ENCODE data around the gene PPCDC. TPM values are rescaled to one million over a fixed set of nuclear protein-coding genes. Genes with fewer than 3 reads are reported as not detected.
A peak's percentile ranks its signal among the peaks of the same experiment; 100 is the strongest.

PPCDC gene
- total RNA-seq, 3 donors from 2014 or later (not counting 1 experiment from before 2014, with no cell fraction given) = 21.3 to 32.3 (median 27.0) TPM

- Histone ChIP-seq H3K27me3 (ENCODE audit: control insufficient read depth, insufficient read depth, low read length) (peaks cover 20% of the 10 kb centered on the region), H3K9me3 (ENCODE audit: control insufficient read depth, insufficient read depth, low read length) (no peaks in the 10 kb centered on the region), H3K36me3 (ENCODE audit: control insufficient read depth, insufficient read depth, low read length) (no peaks in the 10 kb centered on the region), H3K27ac (ENCODE audit: low read length) (no peak overlapping the region), H3K4me1 (ENCODE audit: control insufficient read depth, insufficient read depth, low read length) (peaks cover 15% of the 10 kb centered on the region), H3K4me3 (ENCODE audit: low read length) (no peak overlapping the region)
- 73% methylated on average over 2 of the region's 2 CpGs for WGBS (ENCODE audit: insufficient coverage)
- H3K4me1 Mint-ChIP-seq = peaks cover 5 to 18% of the 10 kb centered on the region in 2 donors
- no peaks in the 10 kb centered on the region for H3K9me3 Mint-ChIP-seq
- H3K36me3 Mint-ChIP-seq = no peaks in the 10 kb centered on the region
- H3K4me3 Mint-ChIP-seq = no peak overlapping the region
- TF ChIP-seq, protein P1, sequence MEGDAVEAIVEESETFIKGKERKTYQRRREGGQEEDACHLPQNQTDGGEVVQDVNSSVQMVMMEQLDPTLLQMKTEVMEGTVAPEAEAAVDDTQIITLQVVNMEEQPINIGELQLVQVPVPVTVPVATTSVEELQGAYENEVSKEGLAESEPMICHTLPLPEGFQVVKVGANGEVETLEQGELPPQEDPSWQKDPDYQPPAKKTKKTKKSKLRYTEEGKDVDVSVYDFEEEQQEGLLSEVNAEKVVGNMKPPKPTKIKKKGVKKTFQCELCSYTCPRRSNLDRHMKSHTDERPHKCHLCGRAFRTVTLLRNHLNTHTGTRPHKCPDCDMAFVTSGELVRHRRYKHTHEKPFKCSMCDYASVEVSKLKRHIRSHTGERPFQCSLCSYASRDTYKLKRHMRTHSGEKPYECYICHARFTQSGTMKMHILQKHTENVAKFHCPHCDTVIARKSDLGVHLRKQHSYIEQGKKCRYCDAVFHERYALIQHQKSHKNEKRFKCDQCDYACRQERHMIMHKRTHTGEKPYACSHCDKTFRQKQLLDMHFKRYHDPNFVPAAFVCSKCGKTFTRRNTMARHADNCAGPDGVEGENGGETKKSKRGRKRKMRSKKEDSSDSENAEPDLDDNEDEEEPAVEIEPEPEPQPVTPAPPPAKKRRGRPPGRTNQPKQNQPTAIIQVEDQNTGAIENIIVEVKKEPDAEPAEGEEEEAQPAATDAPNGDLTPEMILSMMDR (IDR thresholded peaks at IDR 0.05) = no peak
- no peak overlapping the region for H3K27ac Mint-ChIP-seq
- intact Hi-C loops (cut with micrococcal nuclease) = no loop called here
- peaks cover 21 to 34% of the 10 kb centered on the region in 2 donors for H3K27me3 Mint-ChIP-seq (ENCODE audit: low read depth in 2 of 2)
- no peak for DNase-seq
- ATAC-seq = no peak
These were observed 29.2 kb upstream of the PPCDC start for GRCh38 chr15:74994236-74994635.

DNA sequence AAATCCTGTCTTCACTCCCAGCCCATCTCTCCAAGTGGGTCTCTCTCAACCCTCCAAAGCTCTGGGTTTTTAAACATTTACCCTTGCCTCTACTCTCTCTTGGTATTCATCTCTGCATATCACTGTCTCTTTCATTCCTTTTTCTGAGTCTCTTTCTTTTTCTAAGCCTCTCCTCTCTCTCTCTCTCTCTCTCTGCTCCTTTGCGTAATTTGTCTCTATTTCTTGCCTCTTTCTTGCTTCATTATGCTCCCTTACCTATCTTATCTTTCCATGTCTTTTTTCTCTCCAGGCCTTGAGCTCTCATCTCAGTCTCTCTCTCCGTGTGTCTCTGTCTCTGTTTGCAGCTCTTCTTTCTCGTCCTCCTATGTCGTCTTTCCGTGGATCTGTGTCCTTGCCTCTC is 28.7 kb upstream of the PPCDC start:
- Mint-ChIP-seq H3K4me1 (peaks cover 5 to 18% of the 10 kb centered on the region in 2 donors), H3K4me3 (peak overlapping the region; percentile 86), H3K36me3 (no peaks in the 10 kb centered on the region), H3K27me3 (ENCODE audit: low read depth in 2 of 2) (peaks cover 21 to 31% of the 10 kb centered on the region in 2 donors), H3K27ac (no peak overlapping the region), H3K9me3 (no peaks in the 10 kb centered on the region)
- no peaks in the 10 kb centered on the region for H3K9me3 ChIP-seq (ENCODE audit: control insufficient read depth, insufficient read depth, low read length)
- H3K27me3 ChIP-seq (ENCODE audit: control insufficient read depth, insufficient read depth, low read length) = peaks cover 20% of the 10 kb centered on the region
- no peak for DNase-seq
- peaks cover 15% of the 10 kb centered on the region for H3K4me1 ChIP-seq (ENCODE audit: control insufficient read depth, insufficient read depth, low read length)
- no peak overlapping the region for H3K4me3 ChIP-seq (ENCODE audit: low read length)
- H3K36me3 ChIP-seq (ENCODE audit: control insufficient read depth, insufficient read depth, low read length) = no peaks in the 10 kb centered on the region
- TF ChIP-seq, protein P1 (IDR thresholded peaks at IDR 0.05) = no peak
- no peak overlapping the region for H3K27ac ChIP-seq (ENCODE audit: low read length)
- no peak for ATAC-seq
- WGBS (ENCODE audit: insufficient coverage) = 60% methylated on average over 5 of the region's 5 CpGs
- intact Hi-C loops (cut with micrococcal nuclease) = no loop called here

- Mint-ChIP-seq H3K4me3 (peak within 1 kb of the TSS; percentile 86), H3K27ac (no peak within 1 kb of the TSS), H3K9me3 (no peaks in the 10 kb centered on the region), H3K36me3 (no peaks in the 10 kb centered on the region), H3K4me1 (peaks cover 5 to 18% of the 10 kb centered on the region in 2 donors), H3K27me3 (ENCODE audit: low read depth in 2 of 2) (peaks cover 21 to 31% of the 10 kb centered on the region in 2 donors)
- Histone ChIP-seq H3K27ac (ENCODE audit: low read length) (no peak within 1 kb of the TSS), H3K27me3 (ENCODE audit: control insufficient read depth, insufficient read depth, low read length) (peaks cover 20% of the 10 kb centered on the region), H3K4me3 (ENCODE audit: low read length) (peak within 1 kb of the TSS; percentile 53), H3K4me1 (ENCODE audit: control insufficient read depth, insufficient read depth, low read length) (peaks cover 15% of the 10 kb centered on the region), H3K36me3 (ENCODE audit: control insufficient read depth, insufficient read depth, low read length) (no peaks in the 10 kb centered on the region), H3K9me3 (ENCODE audit: control insufficient read depth, insufficient read depth, low read length) (no peaks in the 10 kb centered on the region)
- ATAC-seq = peak; percentile 95 to 100 (median 99)
- TF ChIP-seq, protein P1 (IDR thresholded peaks at IDR 0.05) = no peak
- peak; percentile 86 to 96 for DNase-seq
- intact Hi-C loops (cut with micrococcal nuclease) = no loop called here
- under 1% methylated on average over 57 of the region's 58 CpGs for WGBS (ENCODE audit: insufficient coverage)
These were observed 28.1 kb upstream of the PPCDC start, which contains the start of gene SCAMP5 for GRCh38 chr15:74995182-74995778. Gene SCAMP5, plus strand, starts transcription at chr15:74995563. Its CDS starts 16,277 bp downstream, at chr15:75011840.

All from natural killer cell (primary cell).